HG03432 (cell line): ENCODE results near the gene WNT9A.

Source experiments
- ATAC-seq: cut with Tn5 transposase; IDR thresholded peaks from one replicate; pipeline ENCODE4 v1.9.1; 2021; ENCODE audit warnings: mild to moderate bottlenecking, moderate library complexity; ENCODE audit not compliant: unreplicated experiment

WNT9A gene

DNA sequence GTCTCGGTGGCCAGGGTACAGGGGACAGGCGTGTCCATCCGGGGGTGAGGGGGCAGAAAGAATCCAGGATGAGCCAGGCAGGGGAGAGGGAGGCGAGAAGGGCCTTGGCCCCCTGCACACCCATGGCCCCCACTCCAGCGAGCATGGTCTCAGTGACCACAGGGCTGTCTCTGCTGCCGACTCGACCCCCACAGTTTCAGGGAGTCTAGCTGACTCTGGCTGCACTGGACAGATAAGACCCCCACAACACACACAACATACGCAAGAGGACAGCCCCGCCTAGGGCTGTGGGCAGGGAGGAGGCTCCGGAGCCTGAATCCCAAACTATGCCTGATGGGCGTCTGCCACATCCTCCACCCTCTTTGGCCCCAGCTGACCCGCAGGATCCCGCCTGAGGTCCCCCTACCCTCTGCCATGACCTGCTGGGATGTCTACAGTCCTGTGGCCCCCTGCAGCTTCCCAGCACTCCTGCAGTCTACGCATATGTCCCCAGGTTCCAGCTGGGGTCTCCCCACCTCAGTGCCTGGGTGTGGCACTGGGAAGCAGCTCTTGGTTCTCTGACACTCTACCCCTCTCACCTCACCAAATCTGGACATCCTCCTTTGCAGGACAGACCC, 22.0 kb downstream of the WNT9A start:
- ATAC-seq: no peak

DNA sequence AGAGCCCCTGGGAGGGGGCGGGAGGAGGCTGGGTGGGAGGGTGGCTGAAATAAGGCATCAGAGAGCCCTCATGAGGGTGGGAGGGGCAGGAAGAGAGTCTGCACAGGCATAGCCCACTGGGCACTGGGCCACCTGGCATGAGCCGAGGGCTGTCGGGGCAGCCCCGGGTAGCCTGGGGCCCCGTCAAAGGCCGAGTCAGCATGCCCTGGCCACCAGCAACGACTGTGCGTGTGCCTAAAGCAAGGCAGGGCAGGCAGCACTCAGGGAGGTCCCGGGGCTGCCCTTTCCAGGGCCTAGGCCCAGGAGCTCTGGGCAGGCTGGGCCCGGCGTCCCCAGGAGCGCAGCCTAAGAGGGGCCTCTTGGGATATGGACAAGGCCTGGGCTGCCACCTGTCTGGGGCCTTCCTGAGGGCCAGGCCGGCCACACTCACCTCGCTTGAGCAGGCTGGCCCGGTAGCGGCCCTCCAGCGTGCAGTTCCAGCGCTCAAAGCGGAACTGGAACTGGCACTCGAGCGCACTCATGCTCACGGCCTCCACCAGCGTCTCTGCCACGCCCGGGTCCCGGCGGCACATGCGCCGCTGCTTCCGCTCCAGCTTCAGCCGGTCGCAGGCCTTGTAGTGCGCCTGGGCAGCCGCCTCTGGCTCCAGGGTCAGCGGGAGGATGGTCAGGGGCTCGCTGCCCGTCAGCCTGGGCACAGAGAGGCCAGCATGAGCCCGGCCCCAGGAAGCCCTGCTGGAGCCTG, 22.7 kb downstream of the WNT9A start:
- no peak for ATAC-seq

DNA sequence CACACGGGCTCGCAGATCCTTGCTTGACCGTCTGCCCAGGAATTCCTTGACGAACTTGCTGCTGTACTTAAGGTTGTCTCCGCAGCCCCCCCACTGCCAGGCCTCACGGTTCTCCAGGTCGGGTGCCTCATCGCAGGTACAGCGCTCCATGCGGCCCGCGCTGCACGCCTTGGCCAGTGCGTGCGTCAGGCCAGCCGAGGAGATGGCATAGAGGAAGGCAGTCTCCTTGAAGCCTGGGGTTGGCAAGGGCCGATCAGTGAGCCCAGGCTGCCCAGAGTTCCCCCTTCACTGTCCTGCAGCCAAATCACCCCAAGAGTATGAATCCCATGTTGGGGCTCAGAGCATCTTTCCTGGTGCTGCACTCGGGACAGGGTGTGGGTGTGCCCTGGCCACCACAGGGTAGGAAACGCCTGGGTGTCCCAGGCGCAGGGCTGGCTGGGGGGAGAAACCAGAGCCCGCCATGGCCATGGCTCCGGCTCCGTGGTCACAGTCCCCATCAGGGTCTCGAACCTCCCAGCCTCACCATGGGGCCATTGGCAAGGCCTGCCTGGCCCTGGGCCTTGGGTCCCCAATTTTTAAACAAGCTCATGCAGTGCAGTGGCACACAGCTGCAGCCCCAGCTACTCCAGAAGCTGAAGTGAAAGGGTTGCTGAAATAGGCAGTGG, 23.4 kb downstream of the WNT9A start:
- ATAC-seq: no peak

DNA sequence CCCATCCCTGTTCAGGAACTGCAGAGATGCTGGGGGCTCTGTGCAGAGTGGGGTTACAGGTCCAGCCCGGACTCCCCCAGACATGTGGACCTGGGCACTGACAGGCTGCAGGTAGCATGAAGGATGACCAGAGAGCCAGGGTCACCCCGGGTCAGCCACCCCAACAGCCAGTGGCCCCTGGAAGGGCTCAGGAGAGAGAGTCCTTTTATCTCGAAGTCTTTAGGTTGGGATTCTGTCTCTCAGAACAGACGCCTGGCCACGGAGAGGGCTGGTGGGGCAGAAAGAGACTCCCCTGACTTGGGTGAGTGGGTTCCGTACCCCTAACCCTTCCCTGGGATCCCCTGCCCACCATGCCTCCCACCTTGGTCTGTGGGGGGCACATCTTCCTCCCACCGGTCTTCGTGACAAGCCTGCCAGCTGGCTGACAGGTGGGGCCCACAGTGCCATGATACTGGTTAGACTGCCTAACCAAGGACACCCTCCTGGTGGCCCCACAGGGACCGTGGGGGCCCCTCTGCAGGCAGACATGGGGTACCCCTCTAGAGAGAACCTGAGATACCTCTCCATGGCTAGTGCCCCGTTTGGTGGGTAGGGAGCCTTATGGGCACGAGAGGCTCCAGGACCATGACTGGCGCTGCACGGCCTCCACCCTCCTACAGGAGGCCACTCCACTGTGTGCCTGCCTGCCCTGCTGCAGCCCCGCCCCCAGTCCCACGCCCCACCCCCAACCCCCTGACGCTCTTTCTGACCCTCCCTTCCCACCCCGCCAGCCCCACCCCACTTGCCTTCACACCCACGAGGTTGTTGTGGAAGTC, 24.2 kb downstream of the WNT9A start:
- ATAC-seq: no peak

DNA sequence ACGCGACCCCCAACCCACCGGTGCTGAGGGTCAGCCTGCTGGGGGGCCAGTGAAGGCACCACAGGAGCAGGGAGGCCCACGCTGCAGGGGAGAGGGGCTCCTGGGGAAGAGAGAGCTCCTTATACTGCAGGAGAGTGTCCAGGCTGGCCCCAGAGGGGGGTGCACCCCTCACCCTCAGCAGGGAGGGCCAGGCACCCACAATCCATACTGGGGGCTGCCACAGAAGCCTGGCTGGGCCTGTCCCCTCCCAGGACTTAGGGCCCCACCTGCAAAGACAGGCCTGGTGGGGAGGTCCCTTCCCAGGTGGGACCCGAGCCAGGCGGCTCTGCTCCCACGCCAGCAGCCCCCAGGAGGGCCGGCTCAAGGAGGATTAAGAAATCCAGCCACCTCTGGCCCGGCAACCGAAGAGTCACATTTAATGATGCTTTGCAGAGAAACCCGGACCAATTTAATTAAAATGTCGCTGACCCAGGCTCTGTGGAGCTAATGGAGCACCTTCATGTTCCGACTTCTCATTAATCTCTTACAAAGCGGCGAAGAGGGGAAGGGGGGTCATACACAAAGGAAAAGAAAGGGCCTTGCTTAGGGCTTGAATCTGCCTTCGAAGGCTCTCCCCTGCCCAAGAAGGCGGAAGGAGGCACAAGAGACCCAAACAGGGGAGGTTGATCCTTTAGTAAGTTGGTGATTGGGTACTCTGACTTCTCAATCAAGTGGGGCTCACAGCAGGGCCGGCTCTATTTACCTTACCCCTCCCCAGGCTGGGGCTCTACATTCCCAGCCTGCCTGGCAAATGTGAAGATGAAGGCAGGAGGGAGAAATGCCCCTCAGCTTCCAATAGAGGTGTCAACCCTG, 25.0 kb downstream of the WNT9A start:
- no peak for ATAC-seq

DNA sequence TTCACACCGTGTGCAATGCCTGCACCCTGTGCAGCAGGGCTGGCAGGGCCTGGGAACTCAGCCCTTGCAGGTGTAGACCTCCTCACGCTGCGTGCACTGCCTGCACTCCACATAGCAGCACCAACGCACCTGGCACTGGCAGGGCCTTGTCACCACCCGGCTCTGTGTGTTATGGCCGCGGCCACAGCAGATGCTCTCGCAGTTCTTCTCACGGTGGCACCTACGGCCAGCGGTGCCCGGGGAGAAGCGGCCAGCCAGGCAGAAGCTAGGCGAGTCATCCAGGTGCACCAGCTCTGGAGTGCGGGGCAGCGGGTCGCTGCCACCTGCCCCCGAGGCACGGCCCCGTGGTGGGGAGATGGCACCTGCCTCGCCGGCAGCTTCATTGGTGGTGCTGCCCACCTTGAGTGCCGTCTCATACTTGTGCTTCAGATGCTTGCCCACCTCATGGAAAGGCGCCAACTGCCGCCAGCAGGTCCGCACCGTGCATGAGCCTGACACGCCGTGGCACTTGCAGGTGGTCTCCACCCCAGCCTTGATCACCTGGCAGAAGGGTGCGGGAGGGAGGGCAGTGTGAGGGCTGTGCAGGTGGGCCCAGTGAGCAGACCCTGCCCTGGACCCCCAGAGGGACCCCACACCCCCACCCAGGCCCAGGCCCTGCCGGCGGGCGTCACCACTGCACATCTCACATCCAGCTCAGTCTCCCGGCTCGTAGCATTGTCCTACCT, 26.1 kb downstream of the WNT9A start:
- ATAC-seq: no peak

DNA sequence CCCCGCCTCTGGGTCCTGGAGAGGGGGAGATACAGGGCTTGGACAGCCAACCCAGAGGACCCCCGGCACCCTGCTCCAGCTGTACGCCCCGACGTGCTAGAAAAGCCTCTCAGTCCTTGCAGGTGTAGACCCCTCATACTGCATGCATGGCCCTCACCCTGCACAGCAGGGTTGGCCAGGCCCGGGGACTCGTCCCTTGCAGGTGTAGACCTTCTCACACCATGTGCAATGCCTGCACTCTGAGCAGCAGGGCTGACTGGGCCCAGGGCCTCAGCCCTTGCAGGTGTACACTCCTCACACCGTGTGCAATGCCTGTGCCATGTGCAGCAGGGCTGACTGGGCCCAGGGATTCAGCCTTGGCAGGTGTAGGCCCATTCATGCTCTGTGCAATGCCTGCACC, 26.8 kb downstream of the WNT9A start:
- ATAC-seq: no peak

DNA sequence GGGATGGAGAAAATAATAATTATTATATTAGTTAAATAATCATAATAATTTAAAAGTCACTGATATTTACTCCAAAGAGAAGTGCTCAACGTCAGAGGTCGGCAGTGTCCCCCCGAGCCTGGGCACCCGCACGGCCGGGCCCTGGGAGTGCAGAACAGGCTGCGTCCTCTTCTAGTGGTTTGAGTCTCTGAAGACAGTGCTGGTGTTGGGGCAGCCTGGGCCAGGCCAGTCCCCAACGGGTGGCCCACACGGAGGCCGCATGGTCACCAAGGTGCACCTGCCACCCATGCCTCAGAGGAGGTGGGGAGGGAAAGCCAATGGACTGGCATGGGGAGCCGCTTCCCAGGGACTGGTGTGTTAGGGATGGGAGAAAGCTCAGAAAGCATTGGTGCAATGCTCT, 27.3 kb downstream of the WNT9A start:
- ATAC-seq: no peak

DNA sequence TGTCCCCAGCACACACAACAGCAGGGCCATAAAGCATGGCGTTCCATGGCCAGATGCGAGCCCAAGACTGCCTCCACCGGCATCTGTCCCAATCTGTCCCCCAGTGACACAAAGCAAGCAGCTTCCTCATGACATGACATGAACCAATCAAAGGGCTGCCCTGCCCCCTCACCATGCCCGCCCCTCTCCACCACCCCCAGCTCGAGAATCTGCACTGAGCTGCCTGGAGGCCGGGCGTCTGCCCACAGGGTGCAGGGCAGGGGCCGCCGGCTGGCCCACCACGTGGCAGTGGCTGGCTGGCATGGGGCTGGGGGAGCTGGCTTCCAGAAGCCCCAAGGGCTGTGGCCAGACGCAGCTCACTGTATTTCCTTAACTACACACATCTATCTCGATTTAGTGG, 27.8 kb downstream of the WNT9A start:
- no peak for ATAC-seq

DNA sequence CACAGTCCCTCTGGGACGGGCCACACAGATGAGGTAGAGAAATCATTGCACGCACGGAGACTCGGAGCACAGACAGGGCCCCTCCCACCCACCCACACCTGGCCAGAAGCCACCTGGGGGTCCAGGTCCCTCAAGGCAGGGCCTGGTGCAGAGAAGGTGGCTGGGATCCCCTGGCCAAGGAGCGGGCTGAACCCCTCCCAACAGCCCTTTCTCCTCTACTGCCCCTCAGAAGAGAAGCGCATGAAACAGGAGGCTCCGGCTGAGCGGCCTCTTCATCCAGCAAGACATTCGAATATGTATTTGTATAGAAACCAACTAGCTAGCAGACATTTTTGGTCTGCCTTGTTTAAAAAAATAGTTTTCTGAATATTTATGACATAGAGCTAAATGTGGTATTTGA, 29.0 kb downstream of the WNT9A start:
- ATAC-seq: no peak

DNA sequence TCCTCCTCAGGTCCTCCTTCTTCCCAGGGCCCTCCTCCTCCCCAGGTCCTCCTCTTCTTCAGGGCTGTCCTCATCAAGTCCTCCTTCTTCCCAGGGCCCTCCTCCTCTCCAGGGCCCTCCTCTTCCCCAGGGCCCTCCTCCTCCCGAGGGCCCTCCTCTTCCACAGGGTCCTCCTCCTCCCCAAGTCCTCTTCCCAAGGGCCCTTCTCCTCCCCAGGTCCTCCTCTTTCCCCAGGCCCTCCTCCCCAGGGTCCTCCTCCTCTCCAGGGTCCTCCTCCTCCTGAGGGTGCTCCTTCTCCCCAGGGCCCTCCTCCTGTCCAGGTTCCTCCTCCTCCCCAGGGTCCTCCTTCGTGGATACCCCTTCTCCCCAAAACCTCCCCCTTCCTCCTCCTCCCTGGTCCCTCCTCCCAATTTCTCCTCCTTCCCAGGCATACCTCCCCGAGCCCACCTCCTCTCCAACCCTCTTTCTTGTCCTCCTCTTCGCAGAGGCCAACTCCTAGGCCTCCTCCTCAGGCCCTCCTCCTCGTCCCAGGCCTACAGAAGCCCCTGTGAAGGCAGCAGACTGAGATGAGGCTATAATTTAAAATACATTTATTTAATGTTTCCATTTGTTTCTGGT, 29.5 kb downstream of the WNT9A start:
- ATAC-seq: no peak

DNA sequence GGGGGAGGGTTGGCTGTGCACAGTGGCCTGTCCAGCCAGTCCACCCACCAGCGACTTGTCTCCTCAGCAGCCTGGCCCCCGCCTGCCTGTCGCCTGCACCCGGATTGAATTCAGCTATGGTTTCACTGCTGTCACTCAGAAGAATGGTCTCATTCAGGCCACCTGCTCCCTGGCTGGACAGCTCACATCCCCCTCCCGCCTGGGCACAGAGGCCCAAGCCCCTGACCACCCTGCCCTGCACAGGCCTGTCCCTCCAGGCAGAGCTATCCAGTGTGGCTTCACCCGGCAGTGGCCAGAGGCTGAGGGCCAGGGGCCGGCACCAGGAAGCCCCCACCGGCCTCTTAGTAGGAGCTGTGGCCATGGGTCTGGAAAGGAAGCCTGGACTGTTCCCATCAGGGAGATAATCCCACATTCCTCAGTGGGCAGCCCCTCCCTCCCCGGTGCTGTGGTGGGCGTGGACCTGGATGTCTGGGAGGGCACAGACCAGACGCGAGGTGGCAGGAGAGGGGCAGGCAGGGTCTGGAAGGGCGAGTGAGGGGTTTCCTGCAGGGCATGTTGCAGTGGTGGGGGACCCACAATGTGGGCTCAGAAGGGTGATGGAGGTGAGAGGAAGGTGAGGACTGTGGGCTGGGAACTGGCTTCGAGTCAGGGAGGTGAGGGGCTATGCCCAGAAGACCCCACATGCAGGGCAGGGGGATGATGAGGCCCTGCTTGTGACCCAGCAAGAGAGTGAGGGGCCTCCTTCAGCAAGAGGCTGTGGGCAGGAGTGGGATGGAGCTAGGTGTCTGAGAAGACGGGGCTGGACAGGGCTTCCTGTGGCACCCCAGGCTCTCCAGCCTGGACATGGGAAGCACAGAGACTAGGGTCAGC, 30.4 kb downstream of the WNT9A start:
- ATAC-seq: no peak

DNA sequence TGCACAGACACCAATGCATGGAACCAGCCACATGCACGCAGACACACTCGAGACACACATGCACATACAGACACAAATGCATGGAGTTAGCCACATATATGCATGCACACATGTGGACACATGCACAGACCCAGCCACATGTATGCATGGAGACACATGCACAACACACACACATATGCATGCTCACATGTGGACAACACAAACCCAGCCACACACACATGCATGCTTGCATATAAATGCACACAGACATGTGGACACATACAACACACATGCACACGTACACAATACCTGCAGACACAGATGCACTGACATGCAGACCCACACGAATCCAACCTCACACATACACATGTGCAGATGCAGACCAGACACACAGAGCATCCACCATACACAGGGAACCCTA, 31.1 kb downstream of the WNT9A start:
- no peak for ATAC-seq

DNA sequence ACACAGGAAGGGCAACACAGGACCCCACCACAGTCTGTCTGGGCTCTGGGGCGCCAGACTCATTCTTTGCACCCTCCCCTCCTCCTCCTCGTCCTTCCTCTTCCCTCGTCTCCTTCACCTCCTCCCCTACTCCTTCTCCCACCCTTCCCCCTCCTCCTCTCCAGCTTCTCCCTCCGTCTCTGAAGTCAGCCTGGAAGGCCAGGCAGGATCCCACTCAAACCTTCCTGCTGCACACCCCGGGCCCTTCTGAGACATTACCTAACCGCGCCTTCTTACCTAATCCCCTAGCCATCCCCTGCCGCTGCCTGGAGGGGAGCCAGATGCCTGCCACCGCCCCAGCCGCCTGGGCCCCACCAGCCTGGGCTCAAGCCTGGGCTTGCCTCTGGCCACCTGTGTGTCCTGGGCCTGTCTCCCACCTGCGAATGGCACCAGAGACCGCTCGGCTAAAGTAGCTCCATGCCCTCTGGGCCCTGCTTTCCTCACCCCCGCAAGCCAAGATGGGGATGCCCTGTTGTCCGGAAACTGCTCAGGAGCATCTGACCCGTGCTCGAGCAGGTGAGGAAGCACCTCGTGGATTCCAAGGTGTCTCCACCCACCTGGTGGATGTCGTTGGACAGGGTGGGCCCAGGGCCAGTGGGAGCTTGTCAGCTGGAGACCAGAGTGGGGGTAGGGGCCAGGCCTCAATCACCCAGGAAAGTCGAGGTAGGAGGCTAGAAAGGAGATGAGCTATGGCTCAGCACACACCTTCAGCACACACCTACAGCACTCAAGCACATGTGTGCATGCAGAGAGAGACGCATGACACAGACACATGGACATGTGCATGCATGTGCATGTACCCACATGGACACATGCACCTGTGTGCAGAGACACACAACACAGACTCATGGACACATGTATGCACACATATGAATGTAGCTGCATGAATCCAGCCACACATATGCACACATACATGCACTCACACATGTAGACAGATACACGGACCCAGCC, 31.9 kb downstream of the WNT9A start:
- no peak for ATAC-seq

DNA sequence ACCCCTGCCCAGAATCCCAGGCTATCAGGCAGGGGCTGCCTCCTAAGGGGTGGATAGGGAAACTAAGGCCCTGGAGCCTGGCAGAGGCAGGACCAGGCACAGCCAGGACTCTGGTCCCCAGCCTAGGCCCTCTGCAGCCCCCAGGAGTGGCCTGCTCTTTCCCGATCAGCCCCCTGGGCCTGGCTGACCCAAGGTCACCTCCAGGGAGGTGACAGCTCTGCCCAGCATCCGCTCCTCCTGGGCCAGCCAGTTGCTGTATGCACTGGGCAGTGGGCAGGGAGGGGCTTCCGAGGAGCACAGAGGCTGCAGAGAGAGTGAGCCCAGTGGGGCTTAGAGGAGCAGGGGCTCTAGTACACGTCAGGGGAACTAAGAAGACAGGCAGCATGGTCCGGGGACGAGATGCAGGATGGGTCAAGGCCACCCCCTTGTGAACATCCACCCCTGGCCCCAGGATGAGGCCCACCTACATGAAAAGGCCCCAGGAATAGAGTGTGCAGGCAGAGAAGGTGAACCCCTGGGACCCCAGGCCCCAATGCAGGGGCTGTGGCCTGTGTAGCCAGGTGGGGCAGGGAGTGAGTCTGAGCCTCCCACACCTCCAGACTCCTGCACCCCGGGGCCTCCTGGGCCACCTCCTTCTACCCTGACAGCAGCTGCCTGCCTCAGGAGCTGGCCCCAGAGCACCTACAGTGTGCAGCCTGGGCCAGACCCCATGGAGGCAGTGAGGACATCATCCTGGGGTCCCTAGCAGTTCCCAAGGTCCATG, 32.8 kb downstream of the WNT9A start:
- ATAC-seq: no peak
